ENCODE measurements around the gene JMJD1C.

DNA sequence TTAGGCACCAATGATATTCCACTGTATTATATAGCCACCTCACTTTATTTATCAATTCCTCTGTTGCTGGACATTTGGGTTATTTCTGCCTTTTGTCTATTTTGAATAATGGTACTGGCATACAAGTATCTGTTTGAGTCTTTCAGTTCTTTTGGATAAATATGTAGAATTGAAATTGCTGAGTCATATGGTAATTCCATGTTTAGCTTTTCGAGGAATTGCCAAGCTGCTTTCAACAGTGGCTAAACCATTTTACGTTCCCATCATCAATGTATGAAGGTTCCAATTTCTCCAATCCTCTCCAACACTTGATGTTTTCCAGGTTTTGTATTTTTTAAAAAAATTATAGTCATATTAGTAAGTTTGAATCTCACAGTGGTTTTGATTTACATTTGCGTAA is 42.3 kb downstream of the JMJD1C start:
- no peak for TF ChIP-seq POLR2A (IDR thresholded peaks at IDR 0.05; ENCODE audit: low read depth, low read length)
- TF ChIP-seq POLR2AphosphoS5 (IDR thresholded peaks at IDR 0.05; ENCODE audit: low read depth, low read length), result no peak
- no peak for TF ChIP-seq TAF1 (IDR thresholded peaks at IDR 0.05; ENCODE audit: borderline replicate concordance, low read depth, low read length)
